Prostate gland (tissue), 2 donors: ENCODE measurements around the gene ACACA. TPM values are rescaled to one million over a fixed set of nuclear protein-coding genes. Genes with fewer than 3 reads are reported as not detected.
"Not testable (repeated sequence)": the region's sequence is repeated elsewhere in the genome, so short reads cannot be mapped to it uniquely, and the experiment has no call there.

Experiments used
- DNase-seq: peaks from one replicate; pipeline ENCODE4 v3.0.0-alpha.2; 2019; ENCODE audit warnings: low spot score
- H3K27ac ChIP-seq, 2 donors: fragments of 200-600 bp; sonication (generic); 2 replicates each; pipeline ENCODE4 v1.5.1; 2017 to 2019
- H3K27me3 ChIP-seq: fragments of 200-600 bp; sonication (generic); replicated peaks from 2 replicates; pipeline ENCODE4 v1.5.1; 2019; ENCODE audit not compliant: insufficient read depth
- H3K36me3 ChIP-seq, 2 donors: fragments of 200-600 bp; sonication (generic); 1 replicate in 1 of 2; 2 replicates in 1 of 2; pipeline versions ENCODE4 v1.5.1 to v1.8.1; 2017 to 2019
- H3K4me1 ChIP-seq: fragments of 200-600 bp; sonication (generic); replicated peaks from 2 replicates; pipeline ENCODE4 v1.5.1; 2019
- H3K4me3 ChIP-seq, 2 donors: fragments of 200-600 bp; sonication (generic); 2 replicates each; pipeline ENCODE4 v1.5.1; 2017 to 2019
- H3K9me3 ChIP-seq: fragments of 200-600 bp; sonication (generic); 2 replicates; pipeline ENCODE4 v1.5.1; 2017
- CTCF ChIP-seq, 4 experiments: fragments of 200-600 bp in 2 of 4; fragments of 450-650 bp in 2 of 4; sonication (generic) in 2 of 4; IDR thresholded peaks; 1 replicate in 3 of 4; 2 replicates in 1 of 4; pipeline ENCODE4 v1.5.1; 2016 to 2019; ENCODE audit warnings: antibody characterized with exemption in 4 of 4, mild to moderate bottlenecking in 2 of 4, moderate library complexity in 2 of 4
- POLR2A ChIP-seq: fragments of 450-650 bp; IDR thresholded peaks from one replicate; pipeline ENCODE4 v1.6.1; 2016; ENCODE audit warnings: antibody characterized with exemption, mild to moderate bottlenecking
- POLR2AphosphoS5 ChIP-seq: sonication (generic); formaldehyde crosslinking; IDR thresholded peaks from one replicate; pipeline ENCODE4 v1.6.1; 2017; ENCODE audit warnings: antibody characterized with exemption
- WGBS: methylation state at CpG from one replicate; pipeline ENCODE4 v1.1.5; 2018; 5-methylcytosine and 5-hydroxymethylcytosine counted together
- intact Hi-C: fragments of 100-400 bp; cut with DNase I; formaldehyde crosslinking; loops from one replicate; pipeline ENCODE4 v1.14.2; 2022
- total RNA-seq, 2 donors: library from RNA; depleted of rRNA; stranded (reverse); fragments of >200 nt; gene quantifications; one replicate each; pipeline ENCODE4 v1.1.0, GENCODE V29; 2016

The ACACA gene
- total RNA-seq, 2 donors from 2014 or later = 54.2 to 71.3 TPM

- H3K9me3 ChIP-seq = no peaks in the 10 kb centered on the region
- no peaks in the 10 kb centered on the region for H3K4me1 ChIP-seq
- H3K27me3 ChIP-seq = no peaks in the 10 kb centered on the region
- H3K36me3 ChIP-seq = no peaks in the 10 kb centered on the region
- H3K4me3 ChIP-seq = no peak overlapping the region
- peak overlapping the region; percentile 51 to 61 for H3K27ac ChIP-seq
- intact Hi-C loops = no loop called here
- TF ChIP-seq CTCF (IDR thresholded peaks at IDR 0.05) = no peak
- TF ChIP-seq POLR2AphosphoS5 = peak; percentile 37
- WGBS = 48% methylated on average over 4 of the region's 4 CpGs
- DNase-seq = peak; percentile 6
These were observed 259.3 kb downstream of the ACACA start for GRCh38 chr17:37147301-37147812.

GRCh38 chr17:37146086-37147064 is 260.3 kb downstream of the ACACA start:
- Histone ChIP-seq H3K4me1 (no peaks in the 10 kb centered on the region), H3K4me3 (no peak overlapping the region), H3K27ac (no peak overlapping the region), H3K36me3 (no peaks in the 10 kb centered on the region), H3K9me3 (no peaks in the 10 kb centered on the region), H3K27me3 (no peaks in the 10 kb centered on the region)
- TF ChIP-seq POLR2A (no peak), POLR2AphosphoS5 (no peak), CTCF (IDR thresholded peaks at IDR 0.05) (no peak)
- 49% methylated on average over 8 of the region's 8 CpGs for WGBS
- DNase-seq = no peak
- intact Hi-C loops = no loop called here

GRCh38 chr17:37144075-37144701 is 262.4 kb downstream of the ACACA start:
- Histone ChIP-seq H3K4me1 (no peaks in the 10 kb centered on the region), H3K36me3 (no peaks in the 10 kb centered on the region), H3K9me3 (no peaks in the 10 kb centered on the region), H3K27me3 (no peaks in the 10 kb centered on the region), H3K27ac (no peak overlapping the region), H3K4me3 (no peak overlapping the region)
- TF ChIP-seq POLR2AphosphoS5 (no peak), CTCF (IDR thresholded peaks at IDR 0.05) (no peak), POLR2A (no peak)
- no peak for DNase-seq
- 92% methylated on average over 7 of the region's 7 CpGs for WGBS
- intact Hi-C loops = no loop called here

- DNase-seq, H3K4me3 ChIP-seq, H3K36me3 ChIP-seq, H3K27me3 ChIP-seq, H3K9me3 ChIP-seq, H3K4me1 ChIP-seq, intact Hi-C loops, H3K27ac ChIP-seq: not testable (repeated sequence)
- 94% methylated on average over 3 of the region's 3 CpGs for WGBS
These were observed 263.1 kb downstream of the ACACA start for GRCh38 chr17:37143558-37143957.

GRCh38 chr17:37142294-37142896 is 264.2 kb downstream of the ACACA start:
- no peak for TF ChIP-seq POLR2A
- 70% methylated on average over 5 of the region's 5 CpGs for WGBS
- intact Hi-C loops = no loop called here
- no peaks in the 10 kb centered on the region for H3K27me3 ChIP-seq
- H3K27ac ChIP-seq = no peak overlapping the region
- no peaks in the 10 kb centered on the region for H3K36me3 ChIP-seq
- no peak overlapping the region for H3K4me3 ChIP-seq
- no peaks in the 10 kb centered on the region for H3K4me1 ChIP-seq
- DNase-seq = no peak
- no peaks in the 10 kb centered on the region for H3K9me3 ChIP-seq
